Natural killer cell (primary cell): ENCODE results near the gene NDUFA7. TPM values are rescaled to one million over a fixed set of nuclear protein-coding genes. Genes with fewer than 3 reads are reported as not detected.

ENCODE experiments used
- ATAC-seq, 3 donors: fragments of 150-1000 bp in 2 of 3; fragments of 200-7000 bp in 1 of 3; cut with Tn5 transposase; 1 replicate in 1 of 3; 2 replicates in 2 of 3; pipeline ENCODE4 v1.10.0; 2021; ENCODE audit warnings: mild to moderate bottlenecking in 2 of 3, moderate library complexity in 2 of 3
- DNase-seq, 2 donors: peaks; one replicate each; pipeline versions ENCODE4 v3.0.0 to v3.0.0-alpha.2; 2013 to 2021; ENCODE audit warnings: mixed read lengths in 1 of 2
- H3K27ac ChIP-seq: one replicate; pipeline ENCODE4 v1.5.1; 2013; ENCODE audit warnings: mild to moderate bottlenecking, low read length
- H3K27me3 ChIP-seq: one replicate; pipeline ENCODE4 v1.6.1; 2013; ENCODE audit warnings: low read length; ENCODE audit not compliant: control insufficient read depth, insufficient read depth
- H3K36me3 ChIP-seq: one replicate; pipeline ENCODE4 v1.6.1; 2013; ENCODE audit warnings: low read length; ENCODE audit not compliant: control insufficient read depth, insufficient read depth
- H3K4me1 ChIP-seq: one replicate; pipeline ENCODE4 v1.6.1; 2013; ENCODE audit warnings: low read length; ENCODE audit not compliant: control insufficient read depth, insufficient read depth
- H3K4me3 ChIP-seq: one replicate; pipeline ENCODE4 v1.5.1; 2013; ENCODE audit warnings: low read length
- H3K9me3 ChIP-seq: one replicate; pipeline ENCODE4 v1.6.1; 2013; ENCODE audit warnings: low read length; ENCODE audit not compliant: control insufficient read depth, insufficient read depth
- H3K27ac Mint-ChIP-seq, 2 donors: one replicate each; pipeline ENCODE4 v1.8.0; 2022; ENCODE audit warnings: mild to moderate bottlenecking in 2 of 2, mixed read lengths in 2 of 2, moderate library complexity in 1 of 2
- H3K27me3 Mint-ChIP-seq, 2 donors: one replicate each; pipeline ENCODE4 v1.8.0; 2022; ENCODE audit warnings: low read depth in 2 of 2, mixed read lengths in 2 of 2
- H3K36me3 Mint-ChIP-seq: one replicate; pipeline ENCODE4 v1.8.0; 2022; ENCODE audit warnings: mixed read lengths
- H3K4me1 Mint-ChIP-seq, 2 donors: one replicate each; pipeline ENCODE4 v1.8.0; 2022; ENCODE audit warnings: mixed read lengths in 2 of 2
- H3K4me3 Mint-ChIP-seq: one replicate; pipeline ENCODE4 v1.8.0; 2022; ENCODE audit warnings: mild to moderate bottlenecking, moderate library complexity, mixed read lengths
- H3K9me3 Mint-ChIP-seq, 2 donors: one replicate each; pipeline ENCODE4 v1.8.0; 2022; ENCODE audit warnings: mixed read lengths in 2 of 2
- CTCF ChIP-seq: fragments of 200-600 bp; IDR thresholded peaks from one replicate; pipeline ENCODE4 v1.8.0; 2022; ENCODE audit warnings: antibody characterized with exemption
- WGBS: methylation state at CpG from one replicate; pipeline ENCODE4 v1.1.7; 2013; ENCODE audit warnings: missing lambda C conversion rate; ENCODE audit not compliant: insufficient coverage; 5-methylcytosine and 5-hydroxymethylcytosine counted together
- intact Hi-C: fragments of 100-400 bp; cut with micrococcal nuclease; formaldehyde crosslinking; loops from one replicate; pipeline ENCODE4 v1.14.2; 2022
- total RNA-seq, 4 donors: library from RNA; stranded (reverse); fragments of 120-200 nt in 1 of 4; gene quantifications; one replicate each; pipeline versions ENCODE4 v1.2.3 to v1.2.4, GENCODE V29; 2013 to 2022

Gene NDUFA7
- total RNA-seq, 3 donors from 2014 or later (not counting 1 experiment from before 2014, with no cell fraction given), result 19.3 to 28.5 (median 28.4) TPM

- H3K36me3 ChIP-seq, result peaks cover 18% of the 10 kb centered on the region
- H3K4me3 ChIP-seq, result no peak overlapping the region
- no peak for TF ChIP-seq CTCF
- no peaks in the 10 kb centered on the region for H3K9me3 Mint-ChIP-seq
- H3K9me3 ChIP-seq, result no peaks in the 10 kb centered on the region
- no peak for DNase-seq
- peaks cover 31% of the 10 kb centered on the region for H3K4me1 ChIP-seq
- no peaks in the 10 kb centered on the region for H3K27me3 ChIP-seq
- intact Hi-C loops, result no loop called here
- ATAC-seq, result no peak
- 67% methylated on average over 1 of the region's 1 CpG for WGBS
- H3K4me1 Mint-ChIP-seq, result peaks cover 24 to 33% of the 10 kb centered on the region in 2 donors
- peak overlapping the region in 1 of 2 donors; percentile 11 for H3K27ac Mint-ChIP-seq
- H3K4me3 Mint-ChIP-seq, result no peak overlapping the region
- no peaks in the 10 kb centered on the region for H3K36me3 Mint-ChIP-seq
- no peaks in the 10 kb centered on the region for H3K27me3 Mint-ChIP-seq
- no peak overlapping the region for H3K27ac ChIP-seq
Measured at GRCh38 chr19:8323781-8324185, 2.6 kb upstream of the NDUFA7 start.

- Histone ChIP-seq H3K36me3 (peaks cover 18% of the 10 kb centered on the region), H3K4me1 (peaks cover 31% of the 10 kb centered on the region), H3K4me3 (no peak overlapping the region), H3K9me3 (no peaks in the 10 kb centered on the region), H3K27me3 (no peaks in the 10 kb centered on the region), H3K27ac (no peak overlapping the region)
- peaks cover 24 to 33% of the 10 kb centered on the region in 2 donors for H3K4me1 Mint-ChIP-seq
- WGBS, result 85% methylated on average over 7 of the region's 7 CpGs
- intact Hi-C loops, result no loop called here
- H3K4me3 Mint-ChIP-seq, result peak overlapping the region; percentile 100
- H3K27me3 Mint-ChIP-seq, result no peaks in the 10 kb centered on the region
- no peak for TF ChIP-seq CTCF
- DNase-seq, result no peak
- no peaks in the 10 kb centered on the region for H3K36me3 Mint-ChIP-seq
- no peak for ATAC-seq
- H3K27ac Mint-ChIP-seq, result peak overlapping the region; percentile 99 to 100
- H3K9me3 Mint-ChIP-seq, result no peaks in the 10 kb centered on the region
Measured at GRCh38 chr19:8322638-8322997, 1.4 kb upstream of the NDUFA7 start.

- peak overlapping the region; percentile 90 for H3K4me3 ChIP-seq
- intact Hi-C loops, result loop anchor here (1.0 kb wide), 1 partner anchor 14 kb away; the partner anchor contains the start of gene CD320
- DNase-seq, result peak in 1 of 2 donors; percentile 28
- 29% methylated on average over 26 of the region's 30 CpGs for WGBS
- no peak for TF ChIP-seq CTCF
- peak in 1 of 3 donors; percentile 0 for ATAC-seq
- H3K27ac Mint-ChIP-seq, result peak overlapping the region; percentile 99 to 100
- peak overlapping the region; percentile 100 for H3K4me3 Mint-ChIP-seq
- no peaks in the 10 kb centered on the region for H3K9me3 Mint-ChIP-seq
- peak overlapping the region; percentile 62 for H3K27ac ChIP-seq
- H3K27me3 ChIP-seq, result no peaks in the 10 kb centered on the region
- peaks cover 31% of the 10 kb centered on the region for H3K4me1 ChIP-seq
- no peaks in the 10 kb centered on the region for H3K36me3 Mint-ChIP-seq
- no peaks in the 10 kb centered on the region for H3K27me3 Mint-ChIP-seq
- peaks cover 18% of the 10 kb centered on the region for H3K36me3 ChIP-seq
- no peaks in the 10 kb centered on the region for H3K9me3 ChIP-seq
- peaks cover 24 to 33% of the 10 kb centered on the region in 2 donors for H3K4me1 Mint-ChIP-seq
Measured at GRCh38 chr19:8321986-8322637, 937 bp upstream of the NDUFA7 start.
